Muscle layer of colon (tissue), 2 donors: Measurements from ENCODE around the gene PAWR.
A peak's percentile ranks its signal among the peaks of the same experiment; 100 is the strongest.
"Not testable (repeated sequence)": the region's sequence is repeated elsewhere in the genome, so short reads cannot be mapped to it uniquely, and the experiment has no call there.

Source experiments
- H3K27ac ChIP-seq: one replicate; pipeline ENCODE4 v1.7.0; 2013; ENCODE audit warnings: low read depth, mild to moderate bottlenecking, low read length, moderate library complexity
- H3K27me3 ChIP-seq, 2 donors: one replicate each; pipeline ENCODE4 v1.7.0; 2013; ENCODE audit warnings: low read length in 2 of 2, mild to moderate bottlenecking in 2 of 2; ENCODE audit not compliant: insufficient read depth in 2 of 2, control insufficient read depth in 1 of 2
- H3K36me3 ChIP-seq: one replicate; pipeline ENCODE4 v1.7.0; 2013; ENCODE audit warnings: mild to moderate bottlenecking, low read length; ENCODE audit not compliant: insufficient read depth
- H3K4me1 ChIP-seq: one replicate; pipeline ENCODE4 v1.7.0; 2013; ENCODE audit warnings: mild to moderate bottlenecking, low read length; ENCODE audit not compliant: insufficient read depth
- H3K4me3 ChIP-seq, 2 donors: one replicate each; pipeline ENCODE4 v1.7.0; 2013; ENCODE audit warnings: low read length in 2 of 2, low read depth in 1 of 2, mild to moderate bottlenecking in 1 of 2, moderate library complexity in 1 of 2
- H3K9ac ChIP-seq: one replicate; pipeline ENCODE4 v1.7.0; 2013; ENCODE audit warnings: low read length
- H3K9me3 ChIP-seq: one replicate; pipeline ENCODE4 v1.7.0; 2013; ENCODE audit warnings: mild to moderate bottlenecking, low read length
- donor health status: abdominal sarcoma.
- donor health status: Adenocarcinoma of cecum.

Gene PAWR

DNA sequence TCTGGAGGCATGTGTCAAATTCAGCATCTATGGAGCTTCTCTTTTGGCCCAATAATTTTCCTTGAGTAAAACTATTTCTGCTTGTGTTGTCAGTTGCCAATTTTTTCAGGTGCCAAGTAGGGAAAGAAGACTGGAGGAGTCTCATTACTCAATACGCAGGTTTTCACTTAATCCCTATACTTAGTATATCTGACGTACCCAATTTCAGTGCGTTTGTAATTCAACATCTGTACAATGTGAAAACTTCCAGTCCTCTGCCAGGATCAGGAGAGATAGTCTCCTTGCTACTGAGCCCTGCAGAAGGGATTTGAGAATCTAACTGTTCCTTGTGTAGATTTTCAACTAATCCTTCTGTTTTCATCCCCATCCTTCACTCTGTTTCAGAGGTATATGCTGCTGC, 5.7 kb upstream of the PAWR start:
- H3K9me3 ChIP-seq: no peaks in the 10 kb centered on the region
- no peak overlapping the region for H3K27ac ChIP-seq
- H3K9ac ChIP-seq: no peak overlapping the region
- peaks cover 4% of the 10 kb centered on the region for H3K4me1 ChIP-seq
- peaks cover 0 to 4% of the 10 kb centered on the region in 2 donors for H3K27me3 ChIP-seq
- H3K36me3 ChIP-seq: no peaks in the 10 kb centered on the region
- no peak overlapping the region for H3K4me3 ChIP-seq

DNA sequence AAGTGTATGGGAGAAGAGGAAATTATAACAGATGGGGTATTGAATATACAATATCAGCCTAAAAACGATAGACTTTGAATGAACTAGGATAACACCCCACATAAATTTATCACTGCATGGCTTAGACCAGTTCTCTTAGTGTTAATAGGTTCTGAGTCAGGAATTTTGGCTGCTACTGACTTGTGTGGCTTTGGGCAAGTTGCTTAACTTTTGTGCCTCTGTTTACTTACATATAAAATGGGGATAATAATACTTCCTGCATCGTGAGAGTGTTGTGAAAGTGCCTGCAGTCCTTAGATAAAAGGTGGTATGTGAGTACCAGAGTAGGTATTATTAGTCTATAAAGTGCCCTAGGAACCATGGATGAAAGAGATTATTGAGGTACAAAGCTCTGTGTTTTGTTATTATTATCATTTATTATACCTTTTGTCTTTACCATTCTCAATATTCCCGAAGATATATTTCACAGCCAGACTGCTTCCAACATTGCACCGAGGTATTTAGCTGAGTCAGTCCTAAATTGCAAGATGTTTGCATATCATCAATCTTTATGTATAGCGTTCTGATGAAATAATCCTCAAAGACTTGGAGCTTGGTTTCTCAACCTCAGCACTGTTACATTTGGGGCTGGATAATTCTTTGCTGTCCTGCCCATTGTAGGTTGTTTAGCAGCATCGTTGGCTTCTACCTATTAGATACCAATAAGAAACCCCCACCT, 2.3 kb upstream of the PAWR start:
- Histone ChIP-seq H3K9me3 (no peaks in the 10 kb centered on the region), H3K27ac (no peak overlapping the region), H3K4me3 (no peak overlapping the region), H3K4me1 (peaks cover 10% of the 10 kb centered on the region), H3K27me3 (peaks cover 0 to 4% of the 10 kb centered on the region in 2 donors), H3K36me3 (no peaks in the 10 kb centered on the region), H3K9ac (no peak overlapping the region)

GRCh38 chr12:79691511-79692248, 916 bp upstream of the PAWR start:
- Histone ChIP-seq H3K27ac (peak overlapping the region; percentile 6), H3K4me3 (peak overlapping the region; percentile 22 to 68), H3K4me1 (peaks cover 10% of the 10 kb centered on the region), H3K9ac (peak overlapping the region; percentile 50), H3K9me3 (no peaks in the 10 kb centered on the region), H3K36me3 (no peaks in the 10 kb centered on the region), H3K27me3 (peaks cover 0 to 4% of the 10 kb centered on the region in 2 donors)

DNA sequence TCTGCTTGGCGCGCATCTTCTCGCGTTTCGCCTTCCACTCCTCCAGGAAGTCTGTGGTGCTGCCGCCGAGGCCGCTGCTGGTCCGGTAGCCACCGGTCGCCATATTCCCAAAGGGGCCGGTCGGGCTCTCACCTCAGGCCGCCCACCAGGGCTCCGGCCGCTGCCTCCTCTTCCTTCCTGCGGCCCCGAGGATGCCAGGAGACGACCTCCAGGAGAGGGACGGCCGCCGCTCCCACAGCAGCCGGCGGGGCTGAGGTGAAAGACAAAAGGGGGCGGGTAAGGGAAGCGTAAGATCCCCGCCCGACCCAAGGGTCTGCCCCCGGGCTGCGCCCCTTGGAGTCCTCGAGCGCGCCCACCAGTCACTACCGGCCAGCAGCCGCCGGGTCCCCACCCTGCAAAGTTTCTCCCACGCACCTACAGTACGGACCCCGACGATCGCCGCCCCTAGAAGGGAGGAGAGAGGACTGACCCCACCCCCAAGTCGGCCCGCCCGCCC, 574 bp downstream of the PAWR start:
- Histone ChIP-seq H3K27ac (peak overlapping the region; percentile 58), H3K9me3 (no peaks in the 10 kb centered on the region), H3K36me3 (no peaks in the 10 kb centered on the region), H3K27me3 (peaks cover 0 to 4% of the 10 kb centered on the region in 2 donors), H3K9ac (no peak overlapping the region), H3K4me3 (peak overlapping the region; percentile 68 to 83), H3K4me1 (peaks cover 10% of the 10 kb centered on the region)

- H3K4me1 ChIP-seq: peaks cover 10% of the 10 kb centered on the region
- no peaks in the 10 kb centered on the region for H3K9me3 ChIP-seq
- no peaks in the 10 kb centered on the region for H3K36me3 ChIP-seq
- H3K27ac ChIP-seq: peak overlapping the region; percentile 58
- H3K9ac ChIP-seq: peak overlapping the region; percentile 38
- H3K4me3 ChIP-seq: peak overlapping the region; percentile 68 to 83
- peaks cover 0 to 4% of the 10 kb centered on the region in 2 donors for H3K27me3 ChIP-seq
Observed at GRCh38 chr12:79689477-79690141, 1.2 kb downstream of the PAWR start.

- H3K9ac ChIP-seq: peak overlapping the region; percentile 38
- H3K9me3 ChIP-seq: no peaks in the 10 kb centered on the region
- H3K4me1 ChIP-seq: peaks cover 10% of the 10 kb centered on the region
- H3K36me3 ChIP-seq: no peaks in the 10 kb centered on the region
- H3K27ac ChIP-seq: peak overlapping the region; percentile 58
- H3K4me3 ChIP-seq: peak overlapping the region; percentile 68 to 83
- H3K27me3 ChIP-seq: peaks cover 0 to 4% of the 10 kb centered on the region in 2 donors
Observed at GRCh38 chr12:79689061-79689476, 1.7 kb downstream of the PAWR start.

- no peak overlapping the region for H3K27ac ChIP-seq
- peaks cover 0 to 4% of the 10 kb centered on the region in 2 donors for H3K27me3 ChIP-seq
- H3K4me1 ChIP-seq: peaks cover 10% of the 10 kb centered on the region
- peak overlapping the region; percentile 68 to 83 for H3K4me3 ChIP-seq
- H3K9me3 ChIP-seq: no peaks in the 10 kb centered on the region
- no peak overlapping the region for H3K9ac ChIP-seq
- H3K36me3 ChIP-seq: no peaks in the 10 kb centered on the region
Observed at GRCh38 chr12:79688376-79689060, 2.2 kb downstream of the PAWR start.

DNA sequence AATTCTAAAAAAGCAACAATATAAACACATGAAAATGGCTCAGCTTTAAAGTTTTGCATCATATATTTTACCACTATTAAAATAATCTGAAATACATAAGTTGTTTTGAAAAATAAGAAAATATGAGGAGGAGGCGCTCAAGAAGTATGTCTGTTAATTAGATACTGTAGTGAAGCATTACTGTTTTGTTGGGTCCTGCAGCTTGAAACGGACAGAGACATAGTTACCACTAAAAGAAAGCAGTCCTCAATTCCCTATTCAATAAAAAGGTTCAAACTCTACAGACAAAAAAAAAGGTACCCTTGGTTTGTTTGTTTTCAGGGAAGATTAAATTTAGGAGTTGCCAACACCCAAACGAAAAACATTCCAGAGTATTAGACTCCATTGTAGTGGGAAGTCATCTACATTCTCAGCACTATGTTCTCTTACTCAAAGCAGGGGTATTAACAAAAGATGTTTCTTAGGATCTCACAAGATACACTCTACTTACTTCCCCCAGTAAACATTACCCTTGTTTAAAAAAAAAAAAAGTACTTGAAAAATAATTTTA, 3.0 kb downstream of the PAWR start:
- Histone ChIP-seq H3K9me3 (no peaks in the 10 kb centered on the region), H3K4me3 (no peak overlapping the region), H3K36me3 (no peaks in the 10 kb centered on the region), H3K27me3 (peaks cover 0 to 4% of the 10 kb centered on the region in 2 donors), H3K27ac (no peak overlapping the region), H3K9ac (no peak overlapping the region), H3K4me1 (peaks cover 10% of the 10 kb centered on the region)

- Histone ChIP-seq H3K9ac (no peak overlapping the region), H3K27me3 (no peaks in the 10 kb centered on the region), H3K36me3 (no peaks in the 10 kb centered on the region), H3K9me3 (no peaks in the 10 kb centered on the region), H3K4me3 (no peak overlapping the region), H3K27ac (no peak overlapping the region), H3K4me1 (peaks cover 4% of the 10 kb centered on the region)
Observed at GRCh38 chr12:79686171-79686570, 4.6 kb downstream of the PAWR start.

- Histone ChIP-seq H3K4me3 (no peak overlapping the region), H3K36me3 (no peaks in the 10 kb centered on the region), H3K27me3 (no peaks in the 10 kb centered on the region), H3K27ac (no peak overlapping the region), H3K9me3 (no peaks in the 10 kb centered on the region), H3K4me1 (peaks cover 4% of the 10 kb centered on the region), H3K9ac (no peak overlapping the region)
Observed at GRCh38 chr12:79685068-79685467, 5.7 kb downstream of the PAWR start.

GRCh38 chr12:79684338-79684737, 6.4 kb downstream of the PAWR start:
- not testable (repeated sequence) for H3K36me3 ChIP-seq, H3K27ac ChIP-seq, H3K4me1 ChIP-seq

More at GRCh38 chr12:79684338-79684737, 6.4 kb downstream of the PAWR start:
- not testable (repeated sequence) for H3K9ac ChIP-seq, H3K27me3 ChIP-seq, H3K4me3 ChIP-seq, H3K9me3 ChIP-seq
